OCI-LY3 (cell line): Measurements from ENCODE around the gene CIB4.

Source experiments
- H2AFZ ChIP-seq: fragments of 200-600, 300-600 bp; shearing (Covaris generic); 2 replicates; pipeline ENCODE4 v1.6.0; 2014; ENCODE audit warnings: antibody characterized with exemption, low read depth, low read length
- H3K27ac ChIP-seq: fragments of 200-600, 300-600 bp; sonication (generic); 2 replicates; pipeline ENCODE4 v1.5.1; 2014; ENCODE audit warnings: mild to moderate bottlenecking, low read length, moderate library complexity, mixed read lengths
- H3K27me3 ChIP-seq: fragments of 200-600, 300-600 bp; sonication (generic); 2 replicates; pipeline ENCODE4 v1.6.1; 2014; ENCODE audit warnings: low read depth, low read length, mixed read lengths
- H3K36me3 ChIP-seq: fragments of 200-600, 300-600 bp; sonication (generic); replicated peaks from 2 replicates; pipeline ENCODE3; 2014; ENCODE audit warnings: low read depth, low read length, mixed read lengths
- H3K4me1 ChIP-seq: fragments of 300-600, 200-600 bp; sonication (generic); 2 replicates; pipeline ENCODE4 v1.6.1; 2014; ENCODE audit warnings: low read length, mixed read lengths
- H3K4me2 ChIP-seq: fragments of 200-600, 300-600 bp; sonication (generic); 2 replicates; pipeline ENCODE4 v1.6.1; 2014; ENCODE audit warnings: low read length, mixed read lengths
- H3K4me3 ChIP-seq: fragments of 300-600, 200-600 bp; sonication (generic); 2 replicates; pipeline ENCODE4 v1.5.1; 2014; ENCODE audit warnings: antibody characterized with exemption, mild to moderate bottlenecking, low read length, moderate library complexity
- H3K79me2 ChIP-seq: fragments of 300-600, 200-600 bp; shearing (Covaris generic); 2 replicates; pipeline ENCODE4 v1.6.1; 2014; ENCODE audit warnings: mild to moderate bottlenecking, low read length, mixed read lengths
- H3K9ac ChIP-seq: fragments of 300-600, 200-600 bp; shearing (Covaris generic); 2 replicates; pipeline ENCODE4 v1.6.0; 2014; ENCODE audit warnings: mild to moderate bottlenecking, low read length, moderate library complexity
- H3K9me3 ChIP-seq: fragments of 200-600, 300-600 bp; shearing (Covaris generic); 2 replicates; pipeline ENCODE4 v1.6.1; 2014; ENCODE audit warnings: low read length, mixed read lengths; ENCODE audit not compliant: insufficient read depth
- H4K20me1 ChIP-seq: fragments of 200-600, 300-600 bp; sonication (generic); 2 replicates; pipeline ENCODE4 v1.6.1; 2016; ENCODE audit warnings: low read length, mixed read lengths; ENCODE audit not compliant: insufficient read depth
- EZH2phosphoT487 ChIP-seq: fragments of 200-600 bp; shearing (Covaris generic); IDR thresholded peaks from 2 replicates; pipeline ENCODE4 v1.6.1; 2018; ENCODE audit warnings: antibody characterized with exemption, mixed run types, low read depth
- TF ChIP-seq, protein P1 (sequence below): fragments of 200-600, 300-600 bp; sonication (generic); IDR thresholded peaks from 2 replicates; pipeline ENCODE4 v1.5.1; 2014; ENCODE audit warnings: antibody characterized with exemption, low read length, low read depth

The CIB4 gene

GRCh38 chr2:26540961-26541360, 100.2 kb downstream of the CIB4 start:
- H3K4me2 ChIP-seq: peak overlapping the region; percentile 20
- no peaks in the 10 kb centered on the region for H4K20me1 ChIP-seq
- H3K9ac ChIP-seq: no peak overlapping the region
- no peak overlapping the region for H3K27ac ChIP-seq
- H3K9me3 ChIP-seq: no peaks in the 10 kb centered on the region
- no peaks in the 10 kb centered on the region for H3K36me3 ChIP-seq
- peaks cover 7% of the 10 kb centered on the region for H3K4me1 ChIP-seq
- peaks cover 10% of the 10 kb centered on the region; the same call in 1 of the 2 replicates for H3K27me3 ChIP-seq
- no peak overlapping the region for H2AFZ ChIP-seq
- H3K4me3 ChIP-seq: no peak overlapping the region
- H3K79me2 ChIP-seq: no peaks in the 10 kb centered on the region
- no peak for TF ChIP-seq EZH2phosphoT487
- TF ChIP-seq, protein P1, sequence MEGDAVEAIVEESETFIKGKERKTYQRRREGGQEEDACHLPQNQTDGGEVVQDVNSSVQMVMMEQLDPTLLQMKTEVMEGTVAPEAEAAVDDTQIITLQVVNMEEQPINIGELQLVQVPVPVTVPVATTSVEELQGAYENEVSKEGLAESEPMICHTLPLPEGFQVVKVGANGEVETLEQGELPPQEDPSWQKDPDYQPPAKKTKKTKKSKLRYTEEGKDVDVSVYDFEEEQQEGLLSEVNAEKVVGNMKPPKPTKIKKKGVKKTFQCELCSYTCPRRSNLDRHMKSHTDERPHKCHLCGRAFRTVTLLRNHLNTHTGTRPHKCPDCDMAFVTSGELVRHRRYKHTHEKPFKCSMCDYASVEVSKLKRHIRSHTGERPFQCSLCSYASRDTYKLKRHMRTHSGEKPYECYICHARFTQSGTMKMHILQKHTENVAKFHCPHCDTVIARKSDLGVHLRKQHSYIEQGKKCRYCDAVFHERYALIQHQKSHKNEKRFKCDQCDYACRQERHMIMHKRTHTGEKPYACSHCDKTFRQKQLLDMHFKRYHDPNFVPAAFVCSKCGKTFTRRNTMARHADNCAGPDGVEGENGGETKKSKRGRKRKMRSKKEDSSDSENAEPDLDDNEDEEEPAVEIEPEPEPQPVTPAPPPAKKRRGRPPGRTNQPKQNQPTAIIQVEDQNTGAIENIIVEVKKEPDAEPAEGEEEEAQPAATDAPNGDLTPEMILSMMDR: no peak

GRCh38 chr2:26540306-26540705, 100.9 kb downstream of the CIB4 start:
- Histone ChIP-seq H3K4me3 (no peak overlapping the region), H3K4me1 (peaks cover 7% of the 10 kb centered on the region), H3K36me3 (no peaks in the 10 kb centered on the region), H3K27me3 (peaks cover 10% of the 10 kb centered on the region; the same call in 1 of the 2 replicates), H3K79me2 (no peaks in the 10 kb centered on the region), H3K4me2 (peak overlapping the region; percentile 20; the same call in 1 of the 2 replicates), H2AFZ (no peak overlapping the region), H3K9ac (no peak overlapping the region), H3K9me3 (no peaks in the 10 kb centered on the region), H3K27ac (no peak overlapping the region), H4K20me1 (no peaks in the 10 kb centered on the region)
- TF ChIP-seq EZH2phosphoT487: no peak
- TF ChIP-seq, protein P1: no peak

GRCh38 chr2:26537826-26538475, 103.2 kb downstream of the CIB4 start:
- Histone ChIP-seq H2AFZ (no peak overlapping the region), H3K36me3 (no peaks in the 10 kb centered on the region), H3K4me3 (no peak overlapping the region), H3K27ac (no peak overlapping the region), H3K4me1 (peaks cover 28% of the 10 kb centered on the region), H3K9ac (no peak overlapping the region), H3K9me3 (no peaks in the 10 kb centered on the region), H3K27me3 (peaks cover 10% of the 10 kb centered on the region; the same call in 1 of the 2 replicates), H3K79me2 (no peaks in the 10 kb centered on the region), H3K4me2 (no peak overlapping the region), H4K20me1 (no peaks in the 10 kb centered on the region)
- no peak for TF ChIP-seq EZH2phosphoT487
- TF ChIP-seq, protein P1: no peak

GRCh38 chr2:26537069-26537825, 103.9 kb downstream of the CIB4 start:
- Histone ChIP-seq H3K27me3 (peaks cover 9% of the 10 kb centered on the region; the same call in 1 of the 2 replicates), H3K27ac (no peak overlapping the region), H2AFZ (no peak overlapping the region), H3K79me2 (no peaks in the 10 kb centered on the region), H3K9me3 (no peaks in the 10 kb centered on the region), H3K36me3 (no peaks in the 10 kb centered on the region), H3K4me1 (peaks cover 28% of the 10 kb centered on the region), H3K4me3 (no peak overlapping the region), H3K4me2 (no peak overlapping the region), H3K9ac (no peak overlapping the region), H4K20me1 (no peaks in the 10 kb centered on the region)
- TF ChIP-seq, protein P1: no peak
- TF ChIP-seq EZH2phosphoT487: no peak
